ENCODE results near the gene PLPPR3. TPM values are rescaled to one million over a fixed set of nuclear protein-coding genes. Genes with fewer than 3 reads are reported as not detected.

Gene PLPPR3
- total RNA-seq, 2 experiments from 2014 or later, result not detected

- CTCF ChIA-PET, result interaction anchor here (1.2 kb wide), 1 partner anchor 62 kb away, joined by 4 read pairs; no protein-coding TSS in a partner anchor
- H3K4me1 Mint-ChIP-seq (ENCODE audit: low read depth), result peaks cover 37% of the 10 kb centered on the region
- TF ChIP-seq CTCF (IDR thresholded peaks at IDR 0.05), result no peak
- H3K27me3 Mint-ChIP-seq, result no peaks in the 10 kb centered on the region
- intact Hi-C loops (cut with micrococcal nuclease), result no loop called here
- POLR2A ChIA-PET, result interaction anchor here (0.6 to 9.6 kb wide), 8 partner anchors 7 to 195 kb away, joined by 3 to 106 read pairs (median 4); no protein-coding TSS in a partner anchor
- DNase-seq (peak; percentile 40), ATAC-seq (no peak)
- H3K4me3 Mint-ChIP-seq, result peak overlapping the region; percentile 88
- H3K36me3 Mint-ChIP-seq (ENCODE audit: low read depth), result peaks cover 62% of the 10 kb centered on the region
- H3K9me3 Mint-ChIP-seq, result no peaks in the 10 kb centered on the region
- peak overlapping the region; percentile 77 for H3K27ac Mint-ChIP-seq
These were observed 20.5 kb downstream of the PLPPR3 start for GRCh38 chr19:801030-801860.

GRCh38 chr19:800360-801029 is 21.3 kb downstream of the PLPPR3 start:
- peak overlapping the region; percentile 88 for H3K4me3 Mint-ChIP-seq
- no peaks in the 10 kb centered on the region for H3K27me3 Mint-ChIP-seq
- intact Hi-C loops (cut with micrococcal nuclease), result no loop called here
- CTCF ChIA-PET, result no interaction called here
- no peak for ATAC-seq
- POLR2A ChIA-PET, result interaction anchor here (1.1 to 9.6 kb wide), 4 partner anchors 8 to 196 kb away, joined by 3 to 106 read pairs (median 51); no protein-coding TSS in a partner anchor
- peaks cover 62% of the 10 kb centered on the region for H3K36me3 Mint-ChIP-seq (ENCODE audit: low read depth)
- H3K27ac Mint-ChIP-seq, result peak overlapping the region; percentile 86
- no peak for DNase-seq
- peaks cover 37% of the 10 kb centered on the region for H3K4me1 Mint-ChIP-seq (ENCODE audit: low read depth)
- no peak for TF ChIP-seq CTCF (IDR thresholded peaks at IDR 0.05)
- no peaks in the 10 kb centered on the region for H3K9me3 Mint-ChIP-seq

GRCh38 chr19:799076-799881 is 22.5 kb downstream of the PLPPR3 start:
- ChIA-PET CTCF (no interaction called here), POLR2A (interaction anchor here (0.7 to 9.6 kb wide), 8 partner anchors 9 to 220 kb away, joined by 3 to 106 read pairs (median 4); partner anchors contain the start of gene RNF126)
- Mint-ChIP-seq H3K36me3 (ENCODE audit: low read depth) (peaks cover 57% of the 10 kb centered on the region), H3K27ac (peak overlapping the region; percentile 86), H3K9me3 (no peaks in the 10 kb centered on the region), H3K27me3 (no peaks in the 10 kb centered on the region), H3K4me1 (ENCODE audit: low read depth) (peaks cover 37% of the 10 kb centered on the region), H3K4me3 (peak overlapping the region; percentile 88)
- DNase-seq, result no peak
- intact Hi-C loops (cut with micrococcal nuclease), result no loop called here
- ATAC-seq, result no peak
- TF ChIP-seq CTCF (IDR thresholded peaks at IDR 0.05), result no peak

GRCh38 chr19:798415-799075 is 23.2 kb downstream of the PLPPR3 start:
- no peaks in the 10 kb centered on the region for H3K27me3 Mint-ChIP-seq
- H3K9me3 Mint-ChIP-seq, result no peaks in the 10 kb centered on the region
- H3K36me3 Mint-ChIP-seq (ENCODE audit: low read depth), result peaks cover 50% of the 10 kb centered on the region
- no peak for TF ChIP-seq CTCF (IDR thresholded peaks at IDR 0.05)
- intact Hi-C loops (cut with micrococcal nuclease), result no loop called here
- H3K4me3 Mint-ChIP-seq, result peak overlapping the region; percentile 88
- peak overlapping the region; percentile 86 for H3K27ac Mint-ChIP-seq
- peaks cover 34% of the 10 kb centered on the region for H3K4me1 Mint-ChIP-seq (ENCODE audit: low read depth)
- ATAC-seq (no peak), DNase-seq (no peak)
- POLR2A ChIA-PET, result interaction anchor here (0.6 to 9.6 kb wide), 9 partner anchors 10 to 221 kb away, joined by 3 to 106 read pairs (median 4); partner anchors contain the start of gene RNF126
- CTCF ChIA-PET, result no interaction called here

All from activated CD8-positive, alpha-beta T cell treated with anti-CD3 and anti-CD28 coated beads for 36 hours (primary cell).